HTR-8/SVneo (cell line): ENCODE measurements around the gene TPBGL.
A peak's percentile ranks its signal among the peaks of the same experiment; 100 is the strongest.

Source experiments
- DNase-seq: peaks from one replicate; pipeline ENCODE4 v3.0.0; 2011; ENCODE audit warnings: low spot score, mixed read lengths; ENCODE audit not compliant: insufficient read length
- FAIRE-seq: peaks from 2 replicates; lab custom pipeline; 2011; peaks lifted over from hg19 to GRCh38; lab: Jason Lieb, UNC

TPBGL gene

DNA sequence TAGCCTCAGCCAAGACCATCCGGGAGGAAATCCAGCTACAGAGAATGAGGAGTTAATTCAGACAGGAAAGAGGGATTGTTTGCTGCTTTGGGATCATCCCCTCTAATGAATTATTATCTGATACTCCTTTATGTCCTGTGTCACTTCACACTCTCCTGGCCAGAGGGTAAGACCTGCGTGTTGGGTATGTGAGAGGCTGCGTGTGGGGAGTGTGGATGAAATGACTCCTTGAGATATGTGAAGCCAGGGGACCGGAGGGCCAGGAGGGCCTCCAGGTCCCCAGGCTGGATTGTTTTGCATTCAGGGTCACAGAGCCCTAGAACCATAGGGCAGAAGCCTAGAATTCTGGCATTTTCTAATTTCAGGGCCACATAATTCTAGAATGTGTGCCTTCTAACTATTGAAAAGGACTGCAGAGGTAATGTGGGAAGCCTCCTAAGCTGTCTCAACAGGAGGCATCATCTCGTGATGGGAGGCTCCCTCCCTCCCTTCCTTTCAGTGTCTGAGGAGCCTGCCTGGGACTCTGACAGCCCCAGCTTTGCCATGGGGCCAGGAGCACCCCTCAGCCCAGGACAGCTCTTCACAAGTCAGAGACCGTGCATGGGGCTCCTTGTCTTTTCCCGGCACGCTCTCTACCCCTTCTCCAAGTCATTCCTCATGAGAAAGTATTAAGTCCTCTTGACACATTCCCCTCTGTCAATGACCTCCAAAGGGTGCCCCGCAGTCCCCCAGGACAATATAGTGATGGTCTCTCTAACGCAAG is 3.7 kb downstream of the TPBGL start:
- no peak for FAIRE-seq
- no peak for DNase-seq

DNA sequence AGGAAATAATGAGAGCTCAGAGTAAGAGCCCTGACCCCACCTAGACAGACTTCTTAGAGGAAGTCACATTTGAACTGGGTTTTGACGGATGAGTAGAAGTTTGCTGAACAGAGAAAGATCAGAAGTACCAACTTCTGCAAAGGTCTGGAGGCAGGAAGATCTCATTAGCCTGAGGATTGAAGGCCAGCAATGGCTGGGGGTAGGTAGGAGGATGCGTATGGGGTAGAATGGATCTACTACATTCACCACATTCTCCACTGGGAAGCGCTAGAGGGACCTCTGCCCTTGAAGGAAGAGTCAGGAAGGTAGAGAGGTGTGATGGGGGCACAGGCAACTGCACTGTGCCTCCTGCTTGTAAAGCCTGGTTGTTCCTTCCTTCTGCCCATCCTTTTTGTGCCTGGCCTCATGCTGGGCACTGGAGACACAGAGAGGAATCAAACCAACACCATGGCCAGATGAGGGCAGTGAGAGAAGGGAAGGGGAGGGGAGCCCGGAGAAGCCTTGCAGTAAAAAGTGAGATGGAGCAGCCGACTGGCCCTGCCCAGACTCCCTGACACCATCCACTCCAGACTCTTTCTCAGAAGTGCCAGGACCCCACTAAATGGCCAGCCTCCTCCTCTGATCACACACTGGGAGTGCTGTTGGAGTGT is 4.9 kb downstream of the TPBGL start:
- no peak for DNase-seq
- FAIRE-seq: no peak

DNA sequence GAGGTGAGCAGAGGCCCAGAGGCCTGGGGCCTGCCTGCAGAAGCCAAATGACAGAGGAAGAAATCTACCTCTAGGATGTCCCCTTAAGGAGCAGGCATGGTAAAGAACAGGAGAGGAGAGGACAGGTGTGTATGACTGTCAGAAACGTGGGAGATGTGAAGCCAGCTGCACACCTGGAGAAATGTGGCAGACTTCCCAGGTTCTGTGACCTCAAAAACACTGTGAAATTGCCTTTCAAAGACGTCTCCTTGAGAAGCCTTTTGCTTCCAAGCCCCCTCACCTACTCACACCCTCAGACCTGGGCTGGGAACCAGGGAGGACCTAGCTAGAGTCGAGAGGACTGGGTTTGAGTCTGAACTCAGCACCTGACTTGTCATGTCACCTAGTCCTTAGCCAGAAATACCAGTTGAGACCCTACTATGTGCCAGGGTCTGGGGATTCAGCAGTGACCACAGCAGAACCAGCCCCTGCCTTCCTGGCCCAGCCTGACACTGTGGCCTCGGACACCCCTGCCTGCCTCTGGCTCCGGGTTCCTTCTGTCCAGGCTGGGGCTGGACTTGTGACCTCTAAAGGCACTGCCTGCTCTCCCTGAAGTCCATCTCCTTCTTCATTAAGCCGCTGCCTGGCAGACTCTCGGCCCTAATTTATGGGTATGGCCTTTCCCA is 5.6 kb downstream of the TPBGL start:
- no peak for DNase-seq
- FAIRE-seq: no peak

DNA sequence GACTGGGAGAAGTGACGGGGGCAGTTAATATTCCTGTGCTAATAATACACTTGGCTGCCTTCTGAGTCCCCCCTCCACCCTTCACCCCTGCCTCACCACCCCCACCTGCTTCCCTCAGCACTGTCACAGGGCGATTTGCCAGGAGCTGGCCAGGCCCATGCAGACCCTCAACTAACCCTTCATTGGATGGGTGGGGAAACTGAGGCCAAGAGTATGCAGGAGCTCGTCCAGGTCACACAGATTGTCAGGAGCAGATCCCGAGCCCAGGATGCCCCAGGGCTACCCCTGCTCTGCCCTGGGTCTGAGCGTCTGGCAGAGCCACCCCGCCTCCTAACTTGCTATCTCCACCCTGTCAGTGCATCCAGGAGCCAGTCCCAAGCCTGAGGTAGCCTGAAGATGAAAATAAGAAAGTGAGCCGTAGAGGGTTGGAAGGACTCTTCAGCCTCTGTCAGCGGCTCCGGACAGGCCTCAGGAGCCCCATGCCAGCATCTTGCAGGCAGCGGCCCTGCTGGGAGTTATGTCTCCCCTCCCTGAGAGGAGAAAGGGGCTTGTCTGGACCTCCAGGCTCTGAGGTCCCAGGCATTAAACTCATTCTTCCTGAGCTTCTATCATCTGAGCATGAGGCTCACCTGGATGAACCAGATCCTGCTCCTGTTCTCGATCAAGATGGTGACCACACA is 6.2 kb downstream of the TPBGL start:
- no peak for FAIRE-seq

DNA sequence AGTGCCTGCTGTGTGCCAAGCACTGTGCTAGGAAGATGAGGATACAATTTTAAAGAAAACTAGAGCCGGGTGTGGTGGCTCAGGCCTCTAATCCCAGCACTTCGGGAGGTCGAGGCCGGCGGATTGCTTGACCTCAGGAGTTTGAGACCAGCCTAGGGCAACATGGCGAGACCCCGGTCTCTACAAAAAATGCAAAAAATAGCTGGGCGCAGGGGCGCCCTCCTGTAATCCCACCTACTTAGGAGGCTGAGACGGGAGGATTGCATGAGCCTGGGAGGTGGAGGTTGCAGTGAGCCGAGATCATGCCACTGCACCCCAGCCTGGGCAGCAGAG is 8.3 kb downstream of the TPBGL start:
- no peak for FAIRE-seq
- DNase-seq: no peak

More for the DNA sequence above, 6.2 kb downstream of the TPBGL start:
- no peak for DNase-seq

DNA sequence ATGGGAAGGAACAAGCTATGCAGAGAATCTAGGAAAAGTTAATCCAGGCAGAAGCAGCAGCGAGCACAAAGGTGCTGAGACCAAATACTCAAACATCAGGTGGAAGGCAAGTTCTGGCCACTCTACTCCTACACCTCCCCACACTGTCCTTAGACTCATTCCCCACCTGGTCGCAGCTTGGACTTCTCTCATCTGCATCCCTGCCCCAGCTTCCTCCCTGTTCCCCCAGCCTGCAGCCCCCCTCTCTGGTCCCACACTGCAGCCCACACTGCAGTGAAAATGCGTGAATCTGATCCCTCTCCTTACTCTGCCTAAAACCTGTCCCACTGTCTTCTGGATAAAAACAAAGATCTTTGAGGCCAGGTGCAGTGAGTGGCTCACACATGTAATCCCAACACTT is 9.1 kb downstream of the TPBGL start:
- DNase-seq: no peak
- FAIRE-seq: peak; percentile 20

DNA sequence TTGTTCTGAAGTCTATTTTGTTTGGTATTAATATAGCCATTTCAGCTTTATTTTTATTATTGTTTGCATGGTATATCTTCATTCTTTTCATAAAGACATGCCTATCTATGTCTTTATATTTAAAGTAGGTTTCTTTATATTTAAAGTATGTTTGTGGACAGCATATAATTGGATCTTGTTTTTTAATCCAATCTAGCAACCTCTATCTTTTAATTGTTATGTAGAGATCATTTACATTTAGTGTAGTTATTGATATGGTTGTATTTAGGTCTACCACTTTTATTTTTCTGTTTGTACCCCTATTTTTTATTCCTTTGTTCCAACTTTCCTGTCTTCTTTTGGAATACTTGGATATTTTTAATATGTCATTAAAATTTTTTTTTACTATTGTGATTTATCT is 13.8 kb downstream of the TPBGL start:
- FAIRE-seq (no peak), DNase-seq (no peak)

DNA sequence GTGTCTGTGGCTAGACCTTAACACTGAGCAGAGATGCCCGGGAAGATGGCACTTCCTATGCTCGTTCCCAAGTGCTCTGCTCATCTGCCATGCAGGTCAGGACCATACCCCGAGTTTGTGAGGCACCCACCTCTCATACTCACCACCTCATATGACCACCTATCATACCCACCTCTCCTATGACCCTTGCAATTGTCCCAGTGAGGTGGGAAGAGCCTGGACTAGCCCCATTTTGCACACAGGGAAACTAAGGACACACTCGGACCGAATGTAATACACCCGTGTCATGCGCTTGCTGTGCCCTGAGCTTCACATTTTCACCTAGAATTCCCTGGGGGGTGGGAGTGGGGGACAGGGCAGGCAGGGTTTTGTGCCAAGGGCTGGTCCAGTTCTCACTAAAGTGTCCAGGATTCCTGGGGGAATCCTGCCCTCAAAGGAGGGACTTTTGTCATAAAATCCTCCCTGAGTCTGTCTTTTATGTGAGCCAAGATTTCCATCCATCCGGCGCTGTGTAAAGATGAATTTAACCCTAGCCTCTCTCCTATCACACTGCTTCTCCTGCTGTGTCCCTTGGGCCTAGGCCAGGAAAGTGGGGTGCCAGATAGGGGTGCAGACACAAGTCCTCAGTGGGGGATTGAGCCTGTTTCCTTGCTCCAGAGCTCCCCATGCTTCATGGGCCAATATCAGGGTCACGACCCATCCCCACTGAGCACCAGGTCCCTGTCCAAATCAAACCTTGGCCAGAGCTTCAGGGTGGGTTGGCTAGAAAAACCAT is 20.0 kb downstream of the TPBGL start:
- no peak for DNase-seq
- FAIRE-seq: no peak

DNA sequence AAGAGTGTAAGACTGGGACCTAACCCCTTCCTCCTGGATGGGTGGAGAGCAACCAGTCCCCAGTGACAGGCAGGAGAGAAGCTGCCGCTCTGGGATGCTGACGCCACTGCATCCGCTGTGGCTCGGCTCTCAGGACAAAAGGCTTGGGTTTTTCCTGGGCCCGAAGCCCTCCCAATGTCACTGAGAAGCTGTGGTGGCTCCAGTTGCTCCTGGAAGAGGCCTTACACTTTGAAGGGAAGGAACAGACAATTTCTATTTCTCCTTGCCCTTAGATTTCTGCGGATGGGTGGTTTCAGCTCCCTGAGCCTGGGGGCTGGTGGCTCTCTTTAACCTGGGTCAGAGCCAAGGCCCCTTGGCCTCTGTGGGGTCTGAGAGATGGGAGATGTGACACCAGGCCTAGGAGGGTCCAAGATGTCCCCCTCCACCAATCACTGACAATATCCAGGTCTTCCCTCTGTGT is 21.4 kb downstream of the TPBGL start:
- DNase-seq (no peak), FAIRE-seq (no peak)

DNA sequence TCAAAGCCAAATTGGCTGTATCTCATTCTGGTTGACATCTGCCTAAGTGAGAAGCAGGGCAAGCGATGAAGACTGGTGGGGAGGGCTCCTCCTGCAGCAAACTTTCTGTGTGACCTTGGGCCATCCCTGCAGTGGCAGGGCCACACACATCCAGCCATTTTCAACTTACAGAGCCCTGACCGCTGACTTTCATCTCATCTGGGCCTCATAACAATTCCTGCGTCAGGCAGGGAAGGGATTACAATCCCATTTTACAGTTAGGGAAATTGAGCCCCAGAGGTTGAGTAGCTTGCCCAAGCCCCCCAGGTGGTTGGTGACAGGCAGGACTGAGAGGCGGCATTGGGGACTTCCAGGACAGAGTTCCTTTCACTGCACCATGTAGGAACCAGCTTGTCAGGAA is 21.9 kb downstream of the TPBGL start:
- FAIRE-seq: no peak
- no peak for DNase-seq

DNA sequence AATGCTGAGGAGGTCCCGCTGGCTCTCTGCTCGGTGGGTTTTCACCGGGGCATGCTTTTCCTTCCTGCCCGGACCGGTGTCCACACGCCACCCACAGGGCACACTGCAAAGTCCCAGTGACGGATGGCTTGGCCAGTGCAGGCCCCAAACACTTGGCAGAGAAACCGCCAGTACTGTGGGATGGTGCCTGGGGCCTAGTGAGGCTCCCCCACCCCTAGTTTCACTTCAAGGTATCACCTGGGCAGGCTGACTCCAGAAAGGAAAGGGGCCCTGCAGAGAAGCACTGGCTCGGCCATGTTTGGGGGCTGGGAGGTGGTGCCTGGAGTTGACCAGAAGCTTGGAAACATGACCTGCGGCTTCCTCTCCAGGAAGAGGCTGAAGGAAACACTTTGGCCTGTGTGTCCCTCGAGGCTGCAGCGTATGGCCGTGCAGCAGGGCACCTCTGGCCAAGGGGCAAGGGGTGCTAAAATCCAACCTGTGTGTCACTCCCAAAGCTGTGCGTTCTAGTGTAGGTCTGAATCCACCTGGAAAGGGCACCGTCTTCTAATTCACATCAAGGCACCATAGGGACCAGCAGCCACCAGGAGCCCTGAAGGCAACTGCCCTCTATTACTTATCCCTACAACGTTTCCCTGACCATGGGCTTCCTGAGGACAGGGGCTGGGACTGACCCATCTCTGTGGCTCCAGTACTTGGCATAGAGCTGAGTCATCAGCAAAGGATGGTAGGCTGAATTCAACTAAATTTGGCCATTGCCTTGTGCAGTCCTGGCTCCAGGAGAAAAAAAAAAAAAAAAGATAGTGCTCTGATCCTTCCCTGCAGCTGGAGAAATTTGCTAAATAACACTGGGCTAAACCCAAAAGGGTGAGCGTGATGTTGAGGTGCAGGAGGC is 22.6 kb downstream of the TPBGL start:
- DNase-seq (no peak), FAIRE-seq (no peak)

DNA sequence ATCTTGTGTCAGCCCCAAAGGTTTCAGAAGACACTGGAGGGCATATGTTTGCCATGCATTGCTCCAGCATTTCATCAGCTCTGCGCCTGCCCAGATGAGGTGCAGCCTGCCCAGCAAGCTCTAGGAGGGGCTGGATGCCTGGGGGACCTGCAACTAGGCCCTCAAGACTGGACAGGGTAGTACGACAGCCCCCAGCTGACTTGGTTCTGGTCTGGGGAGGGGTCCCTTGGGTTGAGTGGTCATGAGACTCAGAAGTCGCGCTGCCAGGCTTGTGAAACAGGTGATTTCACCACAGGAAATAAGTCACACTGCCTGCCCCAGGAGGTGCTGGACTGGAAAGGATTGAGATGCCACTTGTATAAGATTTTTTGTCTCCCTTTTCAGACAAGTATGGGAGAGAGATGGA is 23.4 kb downstream of the TPBGL start:
- FAIRE-seq: no peak

DNA sequence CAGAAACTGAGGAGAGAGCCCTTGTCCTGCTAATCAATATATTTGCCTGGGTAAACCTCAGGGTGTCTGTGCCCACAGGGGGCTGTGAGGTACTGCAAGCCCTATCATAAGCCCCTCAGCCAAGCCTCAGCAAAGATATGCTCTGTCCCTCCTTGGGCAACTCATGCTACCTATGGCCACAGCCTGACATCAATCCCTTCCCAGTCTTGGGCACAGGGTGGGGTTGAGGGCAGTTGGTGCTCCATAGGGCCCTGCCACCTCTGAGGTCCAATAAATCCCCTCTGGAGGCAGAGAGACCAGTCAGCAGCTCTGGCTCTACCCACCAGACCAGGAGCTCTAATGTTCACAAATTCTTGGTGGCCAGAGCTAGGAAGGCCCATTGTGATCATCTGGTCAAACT is 23.8 kb downstream of the TPBGL start:
- DNase-seq: no peak
- peak; percentile 57 for FAIRE-seq

More for the DNA sequence above, 23.4 kb downstream of the TPBGL start:
- no peak for DNase-seq

DNA sequence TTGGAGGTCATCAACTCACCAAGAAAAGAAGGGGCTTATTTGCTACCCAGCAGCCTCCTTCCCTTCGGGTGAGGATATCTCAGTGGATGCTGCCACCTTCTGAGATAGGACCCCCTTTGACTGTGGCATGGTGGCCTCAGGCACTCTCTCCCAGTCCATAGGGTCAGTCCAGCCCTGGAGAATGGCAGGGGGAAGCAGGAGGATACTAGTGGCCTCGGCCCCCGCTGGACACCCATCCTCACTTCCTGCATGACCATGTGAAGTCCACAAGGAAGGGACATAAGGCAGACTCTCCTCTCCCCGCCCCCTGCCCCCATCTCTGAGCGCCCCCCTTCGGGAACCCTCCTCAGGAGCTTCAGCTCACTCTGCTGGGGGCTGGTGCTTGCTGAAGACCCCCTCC is 24.4 kb downstream of the TPBGL start:
- no peak for FAIRE-seq
- no peak for DNase-seq

DNA sequence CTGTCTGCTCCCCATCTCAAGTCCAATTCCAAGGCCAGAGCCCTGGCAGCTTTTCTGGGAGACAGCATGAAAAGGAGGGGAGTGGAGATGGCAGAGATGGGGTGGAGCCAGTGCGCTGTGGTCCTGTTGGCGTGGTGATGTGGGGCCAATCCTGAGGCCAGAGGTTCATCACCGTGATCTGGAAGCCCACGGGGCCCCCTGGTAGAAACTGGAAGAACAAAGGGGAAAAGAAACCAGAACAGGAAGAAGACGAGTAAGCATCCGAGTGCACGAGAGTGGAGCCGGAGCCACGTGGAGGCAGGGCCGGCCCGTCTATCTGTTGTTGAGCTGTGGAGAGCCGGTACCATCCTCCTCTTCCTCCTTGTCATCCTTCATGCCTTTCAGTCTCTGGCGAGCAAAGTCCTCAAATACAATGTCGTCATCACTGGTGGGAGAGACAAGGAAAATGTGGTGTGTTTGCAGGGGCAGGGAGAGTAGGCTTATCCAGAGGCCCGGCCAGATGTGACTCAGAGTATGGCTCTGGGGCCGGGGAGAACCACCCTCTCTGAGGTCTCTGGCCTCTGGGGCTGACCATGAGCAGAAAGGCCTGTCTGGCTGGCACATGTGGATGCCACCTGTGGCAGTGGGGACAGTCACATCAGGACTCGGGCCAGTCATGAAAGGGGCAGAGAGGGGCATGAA is 25.4 kb downstream of the TPBGL start:
- no peak for FAIRE-seq
- no peak for DNase-seq

DNA sequence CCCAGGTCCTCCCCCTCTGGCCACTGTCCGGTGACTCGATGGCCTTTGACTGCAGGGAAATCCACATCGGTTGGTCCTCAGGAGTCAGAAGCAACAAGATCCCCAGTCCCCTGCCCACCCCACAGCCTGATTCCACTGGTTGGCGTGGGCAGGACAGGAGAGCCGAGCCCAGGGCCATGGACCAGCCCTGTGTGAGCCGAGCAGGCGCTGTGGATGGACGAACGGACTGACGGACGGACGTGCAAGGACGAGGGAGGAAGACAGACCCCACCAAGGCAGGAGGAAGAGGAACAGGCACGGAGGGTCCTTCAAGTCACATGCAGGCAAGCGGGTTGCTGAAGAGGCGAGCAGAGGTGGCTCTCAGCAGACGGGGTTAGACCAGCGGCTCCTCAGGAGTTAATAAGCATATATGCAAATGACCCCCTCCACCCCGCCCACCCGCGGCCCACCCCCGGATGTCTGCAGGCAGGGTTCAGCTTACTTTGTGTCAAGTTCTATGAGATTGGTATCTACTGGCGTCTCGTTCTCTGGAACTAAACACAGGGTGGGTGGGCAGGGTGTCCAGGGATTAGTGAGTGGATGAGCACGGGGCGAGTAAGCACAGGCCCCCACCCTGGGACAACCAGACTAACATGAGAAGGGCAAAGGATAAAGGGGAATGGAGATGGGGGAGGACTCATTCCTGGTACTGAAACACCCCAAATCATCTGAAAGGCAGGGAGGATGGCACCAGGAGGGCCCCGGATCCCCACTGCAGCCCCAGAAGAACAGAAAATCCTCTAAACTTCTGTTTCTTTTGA is 26.8 kb downstream of the TPBGL start:
- no peak for FAIRE-seq

DNA sequence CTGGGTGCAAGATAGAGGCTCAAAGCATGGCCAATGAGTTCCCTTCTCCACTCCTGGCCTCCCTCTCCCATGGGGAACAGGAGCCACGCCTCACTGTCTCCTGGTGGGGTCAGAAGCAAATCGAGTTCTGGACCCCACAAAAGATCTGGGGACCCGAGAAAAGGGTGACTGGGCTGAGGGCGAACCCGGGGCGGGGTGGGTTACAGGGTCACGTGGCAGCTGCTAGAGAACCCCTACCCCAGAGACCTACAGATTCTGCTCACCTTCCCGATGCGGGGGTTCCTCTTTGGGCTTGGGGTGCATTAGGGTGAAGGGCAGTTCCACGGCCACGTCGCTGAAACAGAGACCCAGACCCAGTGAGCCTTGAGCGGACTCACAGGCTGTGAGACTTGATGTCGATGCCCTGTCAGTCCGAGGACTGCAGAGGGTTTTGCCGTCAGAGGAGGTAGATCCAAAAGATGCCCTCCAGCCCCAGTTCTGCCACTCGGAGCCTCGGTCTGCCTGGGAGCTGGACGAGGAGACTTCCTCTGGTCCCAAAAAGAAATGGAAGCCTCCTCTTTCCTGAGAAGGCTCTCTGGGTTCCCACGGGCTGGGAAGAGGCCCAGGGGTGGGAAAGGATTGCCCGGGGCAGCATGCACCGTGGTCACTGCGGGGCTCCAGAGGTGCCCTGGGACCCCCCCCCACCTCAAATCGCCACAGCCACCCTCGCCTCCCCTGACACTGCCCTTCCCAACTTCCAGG is 28.2 kb downstream of the TPBGL start:
- FAIRE-seq (no peak), DNase-seq (no peak)

More for the DNA sequence above, 26.8 kb downstream of the TPBGL start:
- DNase-seq: no peak
